GM21717 (cell line): ENCODE measurements around the gene DNAH11.
A peak's percentile ranks its signal among the peaks of the same experiment; 100 is the strongest.
"Not testable (repeated sequence)": the region's sequence is repeated elsewhere in the genome, so short reads cannot be mapped to it uniquely, and the experiment has no call there.

Experiments
- ATAC-seq: cut with Tn5 transposase; IDR thresholded peaks from one replicate; pipeline ENCODE4 v1.9.1; 2021; ENCODE audit warnings: mild to moderate bottlenecking, moderate library complexity; ENCODE audit not compliant: unreplicated experiment

Gene DNAH11

GRCh38 chr7:21915140-21915539 is 372.3 kb downstream of the DNAH11 start:
- no peak for ATAC-seq

GRCh38 chr7:21916176-21916575 is 373.3 kb downstream of the DNAH11 start:
- no peak for ATAC-seq

- no peak for ATAC-seq
Observed at GRCh38 chr7:21916629-21917028, 373.8 kb downstream of the DNAH11 start.

- no peak for ATAC-seq
Observed at GRCh38 chr7:21918216-21918615, 375.4 kb downstream of the DNAH11 start.

DNA sequence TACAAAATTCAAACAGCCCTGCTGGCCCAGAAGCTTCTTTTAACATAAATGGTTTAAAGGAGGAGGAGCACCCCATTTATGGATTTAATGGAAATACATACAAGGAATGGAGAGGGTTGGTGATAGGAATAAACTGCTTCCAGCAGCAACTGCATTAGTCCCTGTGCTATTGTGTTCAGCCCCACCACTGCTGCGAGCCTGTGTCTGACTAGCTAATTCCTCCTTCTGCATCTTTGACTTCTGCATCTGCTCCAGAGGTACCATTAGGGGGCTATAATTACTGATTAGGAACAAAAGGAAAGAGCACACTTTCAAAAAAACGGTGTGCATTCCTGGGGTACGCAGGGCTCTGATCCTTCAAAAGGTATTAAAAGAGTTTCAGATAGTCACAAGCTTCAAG is 378.1 kb downstream of the DNAH11 start:
- no peak for ATAC-seq

GRCh38 chr7:21922605-21923004 is 379.8 kb downstream of the DNAH11 start:
- ATAC-seq, result no peak

- no peak for ATAC-seq
Observed at GRCh38 chr7:21923658-21924057, 380.8 kb downstream of the DNAH11 start.

DNA sequence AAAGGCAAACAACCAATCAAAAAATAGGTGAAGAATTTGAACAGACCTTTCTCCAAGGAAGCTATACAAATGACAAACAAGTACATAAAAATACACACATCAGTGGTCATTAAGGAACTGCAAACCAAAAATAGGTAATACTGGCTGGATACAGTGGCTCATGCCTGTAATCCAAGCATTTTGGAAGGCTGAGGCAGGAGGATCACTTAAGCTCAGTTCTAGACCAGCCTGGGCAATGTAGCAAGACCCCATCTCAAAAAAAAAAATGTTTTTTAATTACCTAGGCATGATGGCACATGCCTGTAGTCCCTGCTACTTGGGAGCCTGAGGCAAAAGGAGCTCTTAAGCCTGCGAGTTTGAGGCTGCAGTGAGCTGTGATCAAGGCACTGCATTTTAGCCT is 383.6 kb downstream of the DNAH11 start:
- ATAC-seq, result no peak

- no peak for ATAC-seq
Observed at GRCh38 chr7:21927693-21928092, 384.9 kb downstream of the DNAH11 start.

GRCh38 chr7:21933293-21933692 is 390.5 kb downstream of the DNAH11 start:
- not testable (repeated sequence) for ATAC-seq

GRCh38 chr7:21934808-21935207 is 392.0 kb downstream of the DNAH11 start:
- ATAC-seq, result no peak

- ATAC-seq, result no peak
Observed at GRCh38 chr7:21938463-21938862, 395.6 kb downstream of the DNAH11 start.

DNA sequence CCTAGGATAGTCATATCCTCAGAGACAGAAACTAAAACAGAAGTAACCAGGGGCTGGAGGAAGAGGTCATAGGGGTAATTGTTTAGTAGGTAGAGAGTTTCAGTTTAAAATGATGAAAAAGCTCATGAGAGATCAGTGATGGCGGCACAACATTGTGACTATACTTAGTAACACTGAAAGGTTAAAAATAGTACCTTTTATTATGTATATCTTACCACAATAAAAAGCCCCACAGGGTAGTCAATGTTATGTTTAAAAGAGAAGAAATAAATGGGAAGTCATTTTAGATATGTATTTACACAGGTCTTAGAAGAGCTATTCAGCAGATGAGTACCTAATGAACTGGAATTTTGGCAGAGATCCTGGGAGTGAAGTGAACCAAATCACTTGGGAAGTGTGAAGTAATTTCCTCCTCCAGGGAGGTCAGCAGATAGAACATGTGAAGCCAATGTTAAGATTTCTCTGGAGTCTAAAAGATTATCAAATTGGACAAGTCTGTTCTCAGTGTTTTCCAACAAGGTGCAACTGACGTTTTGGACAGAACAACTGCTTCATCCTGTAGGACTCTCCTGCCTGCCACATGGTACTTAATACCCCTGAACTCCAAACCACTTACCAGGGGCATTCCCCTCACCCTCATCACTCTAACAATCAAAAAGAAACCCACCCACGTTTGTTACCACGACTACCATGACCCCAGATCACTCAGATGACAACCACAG is 396.5 kb downstream of the DNAH11 start:
- ATAC-seq, result peak; percentile 81

- ATAC-seq, result no peak
Observed at GRCh38 chr7:21939858-21940372, 397.1 kb downstream of the DNAH11 start.

- ATAC-seq, result peak; percentile 29
Observed at GRCh38 chr7:21941611-21942141, 398.8 kb downstream of the DNAH11 start.

GRCh38 chr7:21942955-21943354 is 400.1 kb downstream of the DNAH11 start:
- ATAC-seq, result no peak

GRCh38 chr7:21943436-21943835 is 400.6 kb downstream of the DNAH11 start:
- ATAC-seq, result no peak

DNA sequence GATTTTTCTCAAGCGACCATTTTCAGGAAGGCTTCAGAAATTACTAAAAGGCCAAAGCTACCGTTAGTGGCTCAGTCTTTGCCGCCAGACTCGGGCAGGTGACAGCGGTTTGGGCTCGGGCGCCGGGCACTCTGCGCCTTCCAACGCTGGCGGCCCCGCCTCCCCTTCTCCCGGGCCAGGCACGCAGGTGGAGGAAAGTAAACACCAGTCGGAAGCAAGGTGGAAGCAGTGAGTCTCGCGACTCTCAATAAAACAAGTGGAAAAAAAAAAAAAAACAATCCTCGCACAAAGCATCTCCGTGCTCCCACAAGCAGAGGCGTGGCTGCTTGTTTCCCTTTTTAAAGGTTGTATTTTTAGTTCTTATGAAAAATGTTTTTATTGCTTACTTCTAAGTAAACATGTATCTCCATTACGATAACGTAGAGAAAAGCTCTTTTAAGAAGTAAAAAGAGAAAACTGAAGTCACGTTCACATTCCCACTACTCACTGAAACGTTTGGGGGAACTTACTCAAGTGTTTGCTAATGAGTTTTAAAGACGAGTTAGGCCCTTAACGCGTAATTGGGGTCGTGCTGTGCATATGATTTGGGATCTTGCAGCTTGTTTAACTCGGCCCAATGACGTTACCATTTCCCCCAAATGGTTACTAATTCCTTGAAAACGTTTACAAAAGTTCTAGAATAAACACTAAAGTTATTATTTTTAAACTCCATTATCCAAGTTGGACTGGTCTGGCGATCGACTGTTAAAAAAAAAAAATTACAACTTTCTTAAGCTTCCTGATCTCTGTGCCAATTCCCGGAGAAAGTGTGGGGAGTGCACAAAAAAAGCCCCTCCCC is 402.0 kb downstream of the DNAH11 start:
- no peak for ATAC-seq

DNA sequence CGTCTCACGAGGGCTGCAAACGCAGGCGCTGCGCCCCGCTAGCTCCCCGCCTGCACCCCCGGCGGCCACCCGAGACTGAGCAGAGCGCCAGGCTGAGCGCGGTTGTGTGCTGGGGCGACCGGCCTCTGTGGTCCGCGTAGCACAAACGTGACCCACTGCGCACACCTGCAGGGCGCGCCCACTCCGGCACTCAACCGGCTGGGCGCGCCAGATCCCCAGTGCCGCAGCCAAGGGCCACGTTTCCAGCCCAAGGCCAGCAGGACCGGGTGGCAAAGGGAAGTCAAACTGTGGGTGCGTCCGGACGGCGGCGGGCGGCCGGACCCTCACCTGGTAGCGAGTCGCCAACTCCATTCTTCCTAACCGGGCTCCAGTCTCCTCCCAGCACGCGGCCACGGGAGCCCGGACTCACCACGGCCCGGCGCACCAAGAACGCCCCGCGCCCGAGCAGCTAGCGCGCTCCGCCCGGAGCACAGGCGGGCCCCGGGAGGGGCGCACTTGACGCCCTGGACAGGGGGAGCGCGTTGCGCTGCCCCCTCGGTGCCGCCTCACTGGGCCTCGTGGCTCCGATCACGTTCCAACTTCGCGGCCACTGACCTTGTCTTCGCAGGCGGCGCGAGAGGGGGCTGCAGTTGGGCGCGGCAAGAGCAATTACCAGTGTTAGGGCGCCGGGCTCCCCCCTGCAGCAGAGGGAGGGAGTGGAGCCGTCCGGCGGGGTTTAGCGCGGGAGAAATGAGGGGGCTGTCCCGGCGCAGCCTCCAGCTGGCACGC is 402.8 kb downstream of the DNAH11 start, which contains the start of gene CDCA7L:
TSS of gene CDCA7L (minus strand) at position 446 of the 768 bp plus-strand sequence. CDS start at position 351, 95 bp downstream.
- ATAC-seq, result peak; percentile 87

DNA sequence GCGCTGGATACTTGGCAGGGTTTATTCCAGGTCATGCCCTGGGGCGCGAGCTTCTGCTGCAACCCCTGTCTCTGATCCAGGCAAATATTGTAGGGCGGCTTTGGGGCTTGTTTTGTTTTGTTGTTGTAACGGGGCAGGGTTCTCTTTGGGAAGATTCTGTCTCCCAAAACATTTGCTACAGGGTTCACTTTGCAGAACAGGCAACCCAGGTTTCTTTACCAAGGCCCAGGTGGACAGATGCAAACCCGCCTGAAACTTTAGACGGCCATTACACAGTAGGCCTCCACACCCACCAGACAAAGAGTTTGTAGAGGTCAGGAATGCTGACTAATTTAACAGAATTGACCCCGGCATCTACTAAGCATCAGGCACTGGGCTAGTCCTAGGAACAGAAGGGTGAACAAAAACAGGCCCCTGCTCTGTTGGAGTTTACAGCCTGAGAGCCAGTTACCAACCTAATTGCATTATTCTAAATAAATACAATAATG is 403.4 kb downstream of the DNAH11 start:
- ATAC-seq, result no peak

DNA sequence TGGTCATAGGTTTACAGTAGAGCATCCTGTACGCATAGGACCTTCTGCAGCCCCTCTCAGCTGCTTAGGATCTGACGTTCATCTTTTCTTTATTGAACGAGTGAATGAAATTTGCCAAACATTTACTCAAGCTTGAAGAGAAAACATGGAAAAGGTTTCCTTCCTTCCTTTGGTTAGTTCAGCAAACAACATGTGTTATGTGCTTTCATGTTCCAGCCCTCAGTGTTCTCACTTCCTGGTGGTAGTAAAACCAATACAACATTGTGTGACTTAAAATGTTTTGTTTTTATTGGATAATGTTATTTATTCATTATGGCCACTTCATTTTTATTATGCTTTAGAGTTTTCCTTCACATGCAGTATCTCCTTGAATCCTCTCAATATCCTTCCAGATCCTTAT is 404.2 kb downstream of the DNAH11 start:
- no peak for ATAC-seq
